Measurements from ENCODE around the gene RETREG1.

GRCh38 chr5:16561660-16562059, 55.1 kb downstream of the RETREG1 start:
- TF ChIP-seq CTCF (IDR thresholded peaks at IDR 0.05) (no peak), POLR2A (IDR thresholded peaks at IDR 0.05) (no peak)
